K562 (cell line): ENCODE data around the gene ROBO1. TPM values are rescaled to one million over a fixed set of nuclear protein-coding genes. Genes with fewer than 3 reads are reported as not detected.

ENCODE experiments used
- ATAC-seq: fragments of 200-7000 bp; cut with Tn5 transposase; 3 replicates; pipeline ENCODE4 v1.9.1; 2020; ENCODE audit warnings: moderate library complexity
- BruUV-seq: library from RNA; stranded (reverse); fragments of 400-500 nt; replicated peaks from 2 replicates; lab custom pipeline; 2021; lab: Mats Ljungman, UMichigan
- CTCF ChIA-PET: fragments of 300-600 bp; formaldehyde crosslinking; extraction: SDS; loops from one replicate; lab custom pipeline; 2021; ENCODE audit warnings: low intra/inter-chr PET ratio; lab: Yijun Ruan, JAX
- POLR2A ChIA-PET: fragments of 300-600, 350-650 bp; sonication (Branson Sonifier 250); formaldehyde crosslinking; extraction: SDS; loops from one replicate; lab custom pipeline; 2021; ENCODE audit warnings: antibody characterized with exemption, inconsistent platforms; lab: Yijun Ruan, JAX
- DNase-seq, 4 experiments: peaks; one replicate each; pipeline versions ENCODE4 v3.0.0 to v3.0.0-alpha.2; 2011 to 2018; ENCODE audit warnings: low spot score in 3 of 4, mixed read lengths in 3 of 4; ENCODE audit errors: extremely low read depth in 1 of 4
- FAIRE-seq: peaks from 2 replicates; lab custom pipeline; 2011; peaks lifted over from hg19 to GRCh38; lab: Jason Lieb, UNC
- H2AFZ ChIP-seq: 2 replicates; pipeline ENCODE4 v1.6.0; 2011; ENCODE audit warnings: low read depth, low read length, control low read depth, inconsistent platforms
- H3K27ac ChIP-seq: fragments of 200-600 bp; 3 replicates; pipeline ENCODE4 v1.8.0; 2011; ENCODE audit warnings: low read depth, mild to moderate bottlenecking, control low read depth, inconsistent platforms, low read length, moderate library complexity, mixed read lengths; ENCODE audit errors: extremely low read depth
- H3K27me3 ChIP-seq, 2 experiments: fragments of 300-600 bp in 1 of 2; 2 replicates in 1 of 2; 3 replicates in 1 of 2; pipeline versions ENCODE4 v1.6.0 to v1.8.0; 2011; ENCODE audit warnings: inconsistent platforms in 2 of 2, low read length in 2 of 2, mild to moderate bottlenecking in 1 of 2, mixed read lengths in 1 of 2, moderate library complexity in 1 of 2; ENCODE audit not compliant: control insufficient read depth in 2 of 2, insufficient read depth in 2 of 2
- H3K36me3 ChIP-seq: fragments of 300-600 bp; 3 replicates; pipeline ENCODE4 v1.8.0; 2011; ENCODE audit warnings: mild to moderate bottlenecking, low read length, inconsistent platforms; ENCODE audit not compliant: control insufficient read depth, insufficient read depth
- H3K4me1 ChIP-seq, 2 experiments: fragments of 200-600 bp in 1 of 2; replicated peaks in 1 of 2; 2 replicates in 1 of 2; 3 replicates in 1 of 2; pipeline versions ENCODE4 v1.5.1 to v1.8.0; 2011; ENCODE audit warnings: inconsistent platforms in 2 of 2, low read length in 2 of 2, mild to moderate bottlenecking in 1 of 2, mixed read lengths in 1 of 2, moderate library complexity in 1 of 2; ENCODE audit not compliant: control insufficient read depth in 2 of 2, insufficient read depth in 2 of 2
- H3K4me2 ChIP-seq: 2 replicates; pipeline ENCODE4 v1.6.1; 2011; ENCODE audit warnings: low read length, control low read depth, inconsistent platforms, mixed read lengths; ENCODE audit not compliant: insufficient read depth
- H3K4me3 ChIP-seq: fragments of 200-600 bp; sonication (generic), shearing (Covaris generic); 2 replicates; pipeline ENCODE4 v1.5.1; 2016; ENCODE audit warnings: control low read depth, inconsistent platforms
- H3K79me2 ChIP-seq: fragments of 200-600 bp; 3 replicates; pipeline ENCODE4 v1.8.0; 2011; ENCODE audit warnings: low read length, inconsistent platforms; ENCODE audit not compliant: control insufficient read depth, insufficient read depth
- H3K9ac ChIP-seq, 2 experiments: 2 replicates each; pipeline versions ENCODE4 v1.6.0 to v1.6.1; 2011; ENCODE audit warnings: low read depth in 2 of 2, low read length in 2 of 2, control low read depth in 1 of 2, inconsistent platforms in 1 of 2, mild to moderate bottlenecking in 1 of 2, mixed read lengths in 1 of 2; ENCODE audit not compliant: insufficient read depth in 1 of 2
- H3K9me1 ChIP-seq: one replicate; pipeline ENCODE4 v1.6.0; 2011; ENCODE audit warnings: inconsistent platforms, mild to moderate bottlenecking, low read length, moderate library complexity; ENCODE audit not compliant: control insufficient read depth, insufficient read depth
- H3K9me3 ChIP-seq: replicated peaks from 2 replicates; pipeline ENCODE4 v1.5.1; 2011; ENCODE audit warnings: low read depth, low read length, inconsistent platforms; ENCODE audit not compliant: control insufficient read depth, insufficient read depth
- H4K20me1 ChIP-seq: replicated peaks from 2 replicates; pipeline ENCODE4 v1.6.1; 2011; ENCODE audit warnings: low read length, inconsistent platforms, mixed read lengths; ENCODE audit not compliant: control insufficient read depth, insufficient read depth
- CHD2 ChIP-seq: IDR thresholded peaks from 2 replicates; pipeline ENCODE4 v1.6.1; 2011; ENCODE audit warnings: low read depth, low read length
- EP400 ChIP-seq: fragments of 450-650 bp; IDR thresholded peaks from 2 replicates; pipeline ENCODE4 v1.6.1; 2017; ENCODE audit warnings: antibody characterized with exemption, mild to moderate bottlenecking, moderate library complexity
- HNRNPLL ChIP-seq: fragments of 200-400 bp; formaldehyde crosslinking; IDR thresholded peaks from 2 replicates; pipeline ENCODE4 v1.6.1; 2017; ENCODE audit warnings: low read length, low read depth, mild to moderate bottlenecking; ENCODE audit not compliant: poor library complexity, severe bottlenecking
- MAZ ChIP-seq, 2 experiments: fragments of 450-650 bp in 1 of 2; sonication (generic) in 1 of 2; formaldehyde crosslinking; IDR thresholded peaks in 1 of 2; conservative IDR thresholded peaks in 1 of 2; 2 replicates each; pipeline versions ENCODE4 v1.4.0 to v1.5.0; 2020; ENCODE audit warnings: mild to moderate bottlenecking in 1 of 2, missing genetic modification reagents in 1 of 2
- NR2F6 ChIP-seq: fragments of 450-650 bp; formaldehyde crosslinking; IDR thresholded peaks from 2 replicates; pipeline ENCODE4 v1.4.0; 2020; ENCODE audit warnings: mild to moderate bottlenecking
- RAD51 ChIP-seq: fragments of 450-650 bp; IDR thresholded peaks from 2 replicates; pipeline ENCODE4 v1.7.1; 2016; ENCODE audit warnings: low read depth, mild to moderate bottlenecking, borderline replicate concordance
- RNF2 ChIP-seq: sonication (generic); IDR thresholded peaks from 2 replicates; pipeline ENCODE4 v1.6.1; 2016
- SRSF1 ChIP-seq: fragments of 200-400 bp; formaldehyde crosslinking; IDR thresholded peaks from 2 replicates; pipeline ENCODE4 v1.6.1; 2017; ENCODE audit warnings: mild to moderate bottlenecking, low read depth, low read length, moderate library complexity
- STAT5B ChIP-seq: fragments of 250-450 bp; sonication (Bioruptor Pico); IDR thresholded peaks from 2 replicates; pipeline ENCODE4 v1.8.0; 2021; ENCODE audit warnings: mild to moderate bottlenecking, inconsistent platforms
- TAL1 ChIP-seq: fragments of 450-650 bp; IDR thresholded peaks from 2 replicates; pipeline ENCODE4 v1.6.1; 2016; ENCODE audit warnings: mild to moderate bottlenecking
- ZNF311 ChIP-seq: fragments of 250-450 bp; sonication (Bioruptor Pico); IDR thresholded peaks from 2 replicates; pipeline ENCODE4 v1.4.0; 2020; ENCODE audit warnings: mild to moderate bottlenecking, moderate library complexity
- ZSCAN29 ChIP-seq: fragments of 450-650 bp; IDR thresholded peaks from 2 replicates; pipeline ENCODE4 v1.6.1; 2017
- WGBS: fragments of 100-300 bp; shearing (Covaris generic); methylation state at CpG from one replicate; pipeline ENCODE4 v1.1.6; 2016; ENCODE audit warnings: low coverage, mixed read lengths; ENCODE audit not compliant: insufficient coverage; ENCODE audit errors: missing lambda C conversion rate; 5-methylcytosine and 5-hydroxymethylcytosine counted together
- in situ Hi-C: fragments of 300-500 bp; cut with MboI; formaldehyde crosslinking; loops from 4 replicates; pipeline ENCODE4 v1.15.0; 2018; ENCODE audit warnings: inconsistent platforms, mixed read lengths
- intact Hi-C: fragments of 100-400 bp; cut with micrococcal nuclease; formaldehyde crosslinking; loops from 2 replicates; pipeline ENCODE4 v1.14.2; 2022
- polyA plus RNA-seq, 8 experiments: library from polyadenylated mRNA; depleted of rRNA in 4 of 8; stranded (reverse) in 5 of 8; unstranded in 3 of 8; fragments of >200 nt; fragmentation: Nextera tagmentation in 2 of 8; fragmentation: Illumina TruSeq in 1 of 8; extraction: Ambion mirVana in 2 of 8; extraction: Trizol in 1 of 8; gene quantifications; 2 replicates each; pipeline versions ENCODE4 v1.2.1 to v1.2.3, GENCODE V29; 2011 to 2014; ENCODE audit warnings: inconsistent platforms in 1 of 8, missing spikeins in 1 of 8
- total RNA-seq, 7 experiments: library from RNA; depleted of rRNA in 6 of 7; stranded (reverse); fragments of >200 nt in 6 of 7; fragmentation: Illumina TruSeq in 2 of 7; extraction: Trizol in 2 of 7; gene quantifications; 2 replicates each; pipeline versions ENCODE4 v1.2.1 to v1.2.3, GENCODE V29; 2011 to 2021; ENCODE audit warnings: low replicate concordance in 1 of 7
- TF ChIP-seq, protein P1 (sequence below): fragments of 450-650 bp; IDR thresholded peaks from 2 replicates; pipeline ENCODE4 v1.6.1; 2016; ENCODE audit warnings: missing biosample characterization, missing genetic modification characterization
- TF ChIP-seq, protein P2 (sequence below), 2 experiments: IDR thresholded peaks in 1 of 2; conservative IDR thresholded peaks in 1 of 2; 2 replicates each; pipeline ENCODE4 v1.6.1; 2016; ENCODE audit warnings: low read depth in 2 of 2, mild to moderate bottlenecking in 1 of 2, missing compliant biosample characterization in 1 of 2, missing genetic modification characterization in 1 of 2, moderate library complexity in 1 of 2
- TF ChIP-seq, protein P3 (sequence below): sonication (generic); formaldehyde crosslinking; IDR thresholded peaks from 2 replicates; pipeline ENCODE4 v1.8.1; 2023; ENCODE audit warnings: mild to moderate bottlenecking, missing genetic modification reagents

Gene ROBO1
- total and polyA plus RNA-seq, 9 of the 15 experiments (the other 6 are each of a cell fraction or from before 2014, with no cell fraction given) = 0.01 to 0.53 (median 0.17) TPM; not detected in 5

DNA sequence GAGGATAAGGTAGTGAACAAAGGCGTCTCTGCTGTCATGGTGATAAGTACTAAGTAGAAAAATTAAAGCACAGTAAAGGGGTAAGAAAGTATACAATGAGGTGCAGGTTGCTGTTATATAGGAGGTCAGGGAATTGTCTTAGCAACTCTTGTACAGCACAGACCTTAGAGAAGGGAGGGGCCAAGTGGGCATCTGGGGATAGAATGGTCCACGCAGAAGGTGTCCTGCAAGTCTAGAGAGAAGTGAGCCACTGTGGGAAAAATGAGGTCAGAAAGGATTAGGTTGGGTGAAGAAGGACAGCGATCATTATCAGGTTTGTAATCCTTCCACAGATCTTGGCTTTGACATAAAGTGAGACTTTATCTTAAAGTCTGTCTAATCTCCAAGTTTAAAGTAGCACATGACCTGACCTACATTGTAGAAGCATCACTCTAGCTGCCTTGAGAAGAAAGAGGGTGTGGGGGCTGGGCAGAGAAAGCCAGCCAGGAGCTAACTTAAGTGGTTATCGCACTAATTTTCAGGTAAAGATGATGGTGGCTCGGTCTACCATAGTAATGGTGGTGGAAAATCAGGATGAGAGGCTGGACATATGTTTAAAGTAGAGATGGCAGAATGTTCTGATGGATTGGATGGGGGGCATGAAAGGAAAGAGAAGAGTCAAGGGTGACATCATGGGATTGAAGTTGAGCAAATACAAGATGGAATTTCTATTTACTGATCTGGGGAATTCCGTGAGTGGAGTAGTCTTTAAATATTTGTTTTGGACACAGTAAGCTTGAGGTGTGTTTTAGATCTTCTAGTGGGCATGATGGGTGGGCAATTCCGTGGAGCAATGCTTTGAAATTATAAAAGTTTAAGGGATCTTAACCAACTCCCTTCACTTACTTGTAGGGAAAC, 919.2 kb downstream of the ROBO1 start:
- Histone ChIP-seq H3K36me3 (no peaks in the 10 kb centered on the region), H4K20me1 (no peaks in the 10 kb centered on the region), H3K27ac (no peak overlapping the region), H3K4me3 (no peak overlapping the region), H3K4me1 (no peaks in the 10 kb centered on the region), H3K79me2 (no peaks in the 10 kb centered on the region), H3K9ac (no peak overlapping the region), H3K9me1 (no peaks in the 10 kb centered on the region), H3K9me3 (no peaks in the 10 kb centered on the region), H3K4me2 (no peak overlapping the region), H2AFZ (no peak overlapping the region), H3K27me3 (no peaks in the 10 kb centered on the region)
- intact Hi-C loops (no loop called here), in situ Hi-C loops (no loop called here)
- DNase-seq (no peak), ATAC-seq (no peak), FAIRE-seq (no peak)
- ChIA-PET CTCF (no interaction called here), POLR2A (no interaction called here)
- 1% methylated on average over 7 of the region's 7 CpGs for WGBS
- no TSS peak for BruUV-seq
- no peak for TF ChIP-seq RNF2
- TF ChIP-seq CHD2 = no peak
- no peak for TF ChIP-seq EP400
- TF ChIP-seq ZNF311 (CRISPR knock-in tag) = no peak
- TF ChIP-seq MAZ (CRISPR knock-in tag; conservative IDR thresholded peaks at IDR 0.05 in 1 of 2, IDR thresholded peaks at IDR 0.05 in 1 of 2) = no peak
- TF ChIP-seq ZSCAN29 = no peak
- TF ChIP-seq NR2F6 = no peak
- no peak for TF ChIP-seq TAL1
- TF ChIP-seq, protein P1, sequence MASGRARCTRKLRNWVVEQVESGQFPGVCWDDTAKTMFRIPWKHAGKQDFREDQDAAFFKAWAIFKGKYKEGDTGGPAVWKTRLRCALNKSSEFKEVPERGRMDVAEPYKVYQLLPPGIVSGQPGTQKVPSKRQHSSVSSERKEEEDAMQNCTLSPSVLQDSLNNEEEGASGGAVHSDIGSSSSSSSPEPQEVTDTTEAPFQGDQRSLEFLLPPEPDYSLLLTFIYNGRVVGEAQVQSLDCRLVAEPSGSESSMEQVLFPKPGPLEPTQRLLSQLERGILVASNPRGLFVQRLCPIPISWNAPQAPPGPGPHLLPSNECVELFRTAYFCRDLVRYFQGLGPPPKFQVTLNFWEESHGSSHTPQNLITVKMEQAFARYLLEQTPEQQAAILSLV (tag) = no peak
- TF ChIP-seq RAD51 = no peak
- TF ChIP-seq, protein P2, sequence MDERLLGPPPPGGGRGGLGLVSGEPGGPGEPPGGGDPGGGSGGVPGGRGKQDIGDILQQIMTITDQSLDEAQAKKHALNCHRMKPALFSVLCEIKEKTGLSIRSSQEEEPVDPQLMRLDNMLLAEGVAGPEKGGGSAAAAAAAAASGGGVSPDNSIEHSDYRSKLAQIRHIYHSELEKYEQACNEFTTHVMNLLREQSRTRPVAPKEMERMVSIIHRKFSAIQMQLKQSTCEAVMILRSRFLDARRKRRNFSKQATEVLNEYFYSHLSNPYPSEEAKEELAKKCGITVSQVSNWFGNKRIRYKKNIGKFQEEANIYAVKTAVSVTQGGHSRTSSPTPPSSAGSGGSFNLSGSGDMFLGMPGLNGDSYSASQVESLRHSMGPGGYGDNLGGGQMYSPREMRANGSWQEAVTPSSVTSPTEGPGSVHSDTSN (CRISPR knock-in tag; IDR thresholded peaks at IDR 0.05; ENCODE audit: low read depth) = no peak
- TF ChIP-seq, protein P2 (tag; conservative IDR thresholded peaks at IDR 0.05; ENCODE audit: low read depth) = no peak
- TF ChIP-seq SRSF1 = no peak
- no peak for TF ChIP-seq HNRNPLL
- TF ChIP-seq STAT5B (CRISPR knock-in tag) = no peak
- TF ChIP-seq, protein P3, sequence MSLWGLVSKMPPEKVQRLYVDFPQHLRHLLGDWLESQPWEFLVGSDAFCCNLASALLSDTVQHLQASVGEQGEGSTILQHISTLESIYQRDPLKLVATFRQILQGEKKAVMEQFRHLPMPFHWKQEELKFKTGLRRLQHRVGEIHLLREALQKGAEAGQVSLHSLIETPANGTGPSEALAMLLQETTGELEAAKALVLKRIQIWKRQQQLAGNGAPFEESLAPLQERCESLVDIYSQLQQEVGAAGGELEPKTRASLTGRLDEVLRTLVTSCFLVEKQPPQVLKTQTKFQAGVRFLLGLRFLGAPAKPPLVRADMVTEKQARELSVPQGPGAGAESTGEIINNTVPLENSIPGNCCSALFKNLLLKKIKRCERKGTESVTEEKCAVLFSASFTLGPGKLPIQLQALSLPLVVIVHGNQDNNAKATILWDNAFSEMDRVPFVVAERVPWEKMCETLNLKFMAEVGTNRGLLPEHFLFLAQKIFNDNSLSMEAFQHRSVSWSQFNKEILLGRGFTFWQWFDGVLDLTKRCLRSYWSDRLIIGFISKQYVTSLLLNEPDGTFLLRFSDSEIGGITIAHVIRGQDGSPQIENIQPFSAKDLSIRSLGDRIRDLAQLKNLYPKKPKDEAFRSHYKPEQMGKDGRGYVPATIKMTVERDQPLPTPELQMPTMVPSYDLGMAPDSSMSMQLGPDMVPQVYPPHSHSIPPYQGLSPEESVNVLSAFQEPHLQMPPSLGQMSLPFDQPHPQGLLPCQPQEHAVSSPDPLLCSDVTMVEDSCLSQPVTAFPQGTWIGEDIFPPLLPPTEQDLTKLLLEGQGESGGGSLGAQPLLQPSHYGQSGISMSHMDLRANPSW = no peak
